AML-193 (cell line): ENCODE data around the gene ADAMTS13.

ENCODE experiments used
- DNase-seq, 2 experiments: peaks; one replicate each; lab custom pipeline; 2025; lab: John Stamatoyannopoulos, UW

The ADAMTS13 gene

GRCh38 chr9:133472277-133472645 is 50.1 kb downstream of the ADAMTS13 start:
- no peak for DNase-seq

GRCh38 chr9:133472753-133473378 is 50.7 kb downstream of the ADAMTS13 start:
- DNase-seq, result no peak

GRCh38 chr9:133473743-133474142 is 51.6 kb downstream of the ADAMTS13 start:
- no peak for DNase-seq

GRCh38 chr9:133474215-133474614 is 52.0 kb downstream of the ADAMTS13 start:
- DNase-seq, result peak; percentile 13 to 22

GRCh38 chr9:133474853-133475252 is 52.7 kb downstream of the ADAMTS13 start:
- no peak for DNase-seq

GRCh38 chr9:133475292-133476012 is 53.3 kb downstream of the ADAMTS13 start:
- DNase-seq, result no peak

- DNase-seq, result peak; percentile 46 to 66
These were observed 54.1 kb downstream of the ADAMTS13 start for GRCh38 chr9:133476036-133476931.

- no peak for DNase-seq
These were observed 54.8 kb downstream of the ADAMTS13 start for GRCh38 chr9:133476941-133477340.

- DNase-seq, result no peak
These were observed 55.3 kb downstream of the ADAMTS13 start for GRCh38 chr9:133477461-133477860.

- no peak for DNase-seq
These were observed 56.1 kb downstream of the ADAMTS13 start for GRCh38 chr9:133477992-133478850.

- DNase-seq, result peak; percentile 50 to 59
These were observed 56.9 kb downstream of the ADAMTS13 start, which contains the start of gene SLC2A6 for GRCh38 chr9:133478851-133479711. Gene SLC2A6 (minus strand): TSS chr9:133479099. CDS start chr9:133479059, 40 bp downstream.

GRCh38 chr9:133483611-133484010 is 61.4 kb downstream of the ADAMTS13 start:
- DNase-seq, result no peak

GRCh38 chr9:133484671-133485437 is 62.7 kb downstream of the ADAMTS13 start:
- DNase-seq, result no peak

GRCh38 chr9:133485531-133486260 is 63.5 kb downstream of the ADAMTS13 start:
- DNase-seq, result no peak

GRCh38 chr9:133487331-133487725 is 65.2 kb downstream of the ADAMTS13 start:
- DNase-seq, result no peak

- DNase-seq, result no peak
These were observed 66.6 kb downstream of the ADAMTS13 start for GRCh38 chr9:133488686-133489252.

GRCh38 chr9:133489253-133490190 is 67.4 kb downstream of the ADAMTS13 start:
- no peak for DNase-seq
